Loucy (cell line): Measurements from ENCODE around the gene STT3A.

Experiments
- H2AFZ ChIP-seq: fragments of 200-600 bp; sonication (generic); 2 replicates; pipeline ENCODE4 v1.6.0; 2016; ENCODE audit warnings: antibody characterized with exemption, mild to moderate bottlenecking, low read length, moderate library complexity
- H3F3A ChIP-seq: fragments of 200-600 bp; 2 replicates; pipeline ENCODE4 v1.6.0; 2016; ENCODE audit warnings: antibody characterized with exemption, low read depth, mild to moderate bottlenecking
- H3K27me3 ChIP-seq: fragments of 200-600 bp; sonication (generic); 2 replicates; pipeline ENCODE4 v1.6.1; 2014; ENCODE audit warnings: low read length, mild to moderate bottlenecking; ENCODE audit not compliant: insufficient read depth, poor library complexity, severe bottlenecking
- H3K36me3 ChIP-seq: fragments of 200-600 bp; sonication (generic); 2 replicates; pipeline ENCODE4 v1.6.1; 2016; ENCODE audit warnings: low read length; ENCODE audit not compliant: insufficient read depth
- H3K4me1 ChIP-seq: fragments of 200-600 bp; sonication (generic); 2 replicates; pipeline ENCODE4 v1.5.1; 2014; ENCODE audit warnings: low read length, mild to moderate bottlenecking; ENCODE audit not compliant: insufficient read depth, poor library complexity, severe bottlenecking
- H3K4me2 ChIP-seq: fragments of 200-600 bp; sonication (generic); 2 replicates; pipeline ENCODE4 v1.6.0; 2014; ENCODE audit warnings: antibody characterized with exemption, low read length, low read depth, mild to moderate bottlenecking; ENCODE audit not compliant: poor library complexity, severe bottlenecking
- H3K4me3 ChIP-seq: fragments of 200-600 bp; sonication (generic); 2 replicates; pipeline ENCODE4 v1.5.1; 2014; ENCODE audit warnings: low read length, mild to moderate bottlenecking, mixed read lengths; ENCODE audit not compliant: poor library complexity, severe bottlenecking
- H3K79me2 ChIP-seq: fragments of 200-600 bp; sonication (generic); 2 replicates; pipeline ENCODE4 v1.6.1; 2014; ENCODE audit warnings: low read length; ENCODE audit not compliant: insufficient read depth
- H3K9ac ChIP-seq: fragments of 200-600 bp; sonication (generic); 2 replicates; pipeline ENCODE4 v1.6.0; 2014; ENCODE audit warnings: mild to moderate bottlenecking, low read depth, low read length, moderate library complexity; ENCODE audit not compliant: poor library complexity, severe bottlenecking
- H3K9me2 ChIP-seq: fragments of 200-600 bp; sonication (generic); replicated peaks from 2 replicates; pipeline ENCODE4 v1.6.1; 2016; ENCODE audit warnings: low read depth, low read length, mixed read lengths
- H3K9me3 ChIP-seq: fragments of 200-600 bp; sonication (generic); 2 replicates; pipeline ENCODE4 v1.6.1; 2014; ENCODE audit warnings: mild to moderate bottlenecking, antibody characterized with exemption, low read length, low read depth; ENCODE audit not compliant: insufficient read depth
- H4K20me1 ChIP-seq: fragments of 200-600 bp; sonication (generic); 2 replicates; pipeline ENCODE4 v1.6.0; 2014; ENCODE audit warnings: antibody characterized with exemption, low read length, mild to moderate bottlenecking; ENCODE audit not compliant: insufficient read depth, poor library complexity, severe bottlenecking
- EZH2phosphoT487 ChIP-seq: fragments of 200-600 bp; IDR thresholded peaks from 2 replicates; pipeline ENCODE4 v1.6.1; 2018; ENCODE audit warnings: antibody characterized with exemption, mild to moderate bottlenecking, moderate library complexity, borderline replicate concordance
- TF ChIP-seq, protein P1 (sequence below): fragments of 200-600 bp; sonication (generic); conservative IDR thresholded peaks from 2 replicates; pipeline ENCODE4 v1.5.1; 2014; ENCODE audit warnings: mild to moderate bottlenecking, antibody characterized with exemption, low read length

STT3A gene

DNA sequence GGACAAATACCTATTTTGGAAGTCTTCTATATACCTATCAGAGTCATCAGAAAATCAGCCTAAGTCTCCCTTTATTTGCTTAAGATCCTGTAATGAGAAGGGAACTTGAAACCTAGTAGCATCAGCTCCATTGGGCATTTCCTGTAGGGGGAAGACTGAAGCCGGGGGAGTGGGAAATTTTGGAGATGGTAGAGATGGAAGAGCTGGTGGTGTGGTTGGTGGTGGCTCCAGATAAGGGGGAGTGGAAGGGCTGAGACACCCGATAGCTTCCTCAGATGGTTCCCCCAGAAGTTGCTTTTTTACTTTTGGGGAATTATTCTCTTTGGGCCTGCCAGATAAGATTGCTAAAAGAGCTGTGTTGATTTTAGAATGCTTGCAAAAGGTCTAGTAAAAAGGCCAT lies 39.7 kb upstream of the STT3A start:
- no peak overlapping the region for H3K9ac ChIP-seq
- no peaks in the 10 kb centered on the region for H3F3A ChIP-seq
- TF ChIP-seq, protein P1, sequence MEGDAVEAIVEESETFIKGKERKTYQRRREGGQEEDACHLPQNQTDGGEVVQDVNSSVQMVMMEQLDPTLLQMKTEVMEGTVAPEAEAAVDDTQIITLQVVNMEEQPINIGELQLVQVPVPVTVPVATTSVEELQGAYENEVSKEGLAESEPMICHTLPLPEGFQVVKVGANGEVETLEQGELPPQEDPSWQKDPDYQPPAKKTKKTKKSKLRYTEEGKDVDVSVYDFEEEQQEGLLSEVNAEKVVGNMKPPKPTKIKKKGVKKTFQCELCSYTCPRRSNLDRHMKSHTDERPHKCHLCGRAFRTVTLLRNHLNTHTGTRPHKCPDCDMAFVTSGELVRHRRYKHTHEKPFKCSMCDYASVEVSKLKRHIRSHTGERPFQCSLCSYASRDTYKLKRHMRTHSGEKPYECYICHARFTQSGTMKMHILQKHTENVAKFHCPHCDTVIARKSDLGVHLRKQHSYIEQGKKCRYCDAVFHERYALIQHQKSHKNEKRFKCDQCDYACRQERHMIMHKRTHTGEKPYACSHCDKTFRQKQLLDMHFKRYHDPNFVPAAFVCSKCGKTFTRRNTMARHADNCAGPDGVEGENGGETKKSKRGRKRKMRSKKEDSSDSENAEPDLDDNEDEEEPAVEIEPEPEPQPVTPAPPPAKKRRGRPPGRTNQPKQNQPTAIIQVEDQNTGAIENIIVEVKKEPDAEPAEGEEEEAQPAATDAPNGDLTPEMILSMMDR, result no peak
- no peak for TF ChIP-seq EZH2phosphoT487
- H4K20me1 ChIP-seq, result no peaks in the 10 kb centered on the region
- no peaks in the 10 kb centered on the region for H3K36me3 ChIP-seq
- H2AFZ ChIP-seq, result no peak overlapping the region
- H3K9me3 ChIP-seq, result peaks cover 13% of the 10 kb centered on the region; the same call in 1 of the 2 replicates
- H3K27me3 ChIP-seq, result no peaks in the 10 kb centered on the region
- H3K4me1 ChIP-seq, result no peaks in the 10 kb centered on the region
- H3K79me2 ChIP-seq, result no peaks in the 10 kb centered on the region
- no peak overlapping the region for H3K4me2 ChIP-seq
- no peak overlapping the region for H3K4me3 ChIP-seq
- H3K9me2 ChIP-seq, result no peaks in the 10 kb centered on the region

DNA sequence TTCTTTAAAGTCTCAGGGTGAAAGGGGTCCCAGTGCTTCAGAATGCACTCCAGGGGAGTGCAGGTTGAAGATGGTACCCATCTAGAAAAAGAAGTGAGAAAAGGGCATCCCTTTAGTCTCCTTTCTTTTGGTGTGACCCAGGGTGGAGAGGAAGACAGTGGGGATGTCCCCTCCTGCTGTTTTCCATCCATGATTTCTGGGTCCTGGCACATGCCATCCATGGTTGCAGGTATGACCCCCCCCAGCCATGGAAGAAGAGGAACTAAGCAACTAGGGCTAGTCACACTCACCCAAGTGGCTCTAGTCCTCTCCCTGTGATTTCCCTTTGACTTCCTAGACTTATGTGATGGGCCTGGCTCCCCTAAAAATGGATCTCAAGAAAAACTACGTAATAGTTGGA lies 39.3 kb upstream of the STT3A start:
- no peak overlapping the region for H3K4me3 ChIP-seq
- H3K4me1 ChIP-seq, result no peaks in the 10 kb centered on the region
- no peak overlapping the region for H3K9ac ChIP-seq
- no peaks in the 10 kb centered on the region for H3F3A ChIP-seq
- H3K27me3 ChIP-seq, result no peaks in the 10 kb centered on the region
- TF ChIP-seq EZH2phosphoT487, result no peak
- TF ChIP-seq, protein P1, result no peak
- H3K36me3 ChIP-seq, result no peaks in the 10 kb centered on the region
- H4K20me1 ChIP-seq, result no peaks in the 10 kb centered on the region
- H3K9me3 ChIP-seq, result peaks cover 13% of the 10 kb centered on the region; the same call in 1 of the 2 replicates
- no peaks in the 10 kb centered on the region for H3K9me2 ChIP-seq
- no peak overlapping the region for H2AFZ ChIP-seq
- no peak overlapping the region for H3K4me2 ChIP-seq
- H3K79me2 ChIP-seq, result no peaks in the 10 kb centered on the region

DNA sequence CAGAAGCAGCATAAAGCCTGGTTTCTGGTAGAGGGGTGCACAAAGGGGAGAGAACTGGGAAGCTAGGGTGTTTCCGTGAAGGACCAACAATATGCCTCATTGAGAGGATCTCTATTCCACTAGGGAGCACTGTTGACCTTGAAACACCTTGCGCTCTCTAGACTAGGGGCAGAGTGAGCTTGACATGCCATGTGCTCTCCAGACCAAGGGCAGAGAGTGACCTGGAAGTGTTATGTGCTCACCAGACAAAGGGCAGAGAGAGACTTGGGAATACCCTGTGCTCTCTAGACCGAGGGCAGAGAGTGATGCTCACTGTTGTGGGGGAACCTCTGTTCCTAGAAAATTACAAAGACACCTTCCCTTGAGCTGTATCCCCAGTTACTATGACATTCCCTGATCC lies 38.6 kb upstream of the STT3A start:
- Histone ChIP-seq H2AFZ (no peak overlapping the region), H3K4me1 (no peaks in the 10 kb centered on the region), H3K4me2 (no peak overlapping the region), H3F3A (no peaks in the 10 kb centered on the region), H3K9ac (no peak overlapping the region), H3K79me2 (no peaks in the 10 kb centered on the region), H3K36me3 (no peaks in the 10 kb centered on the region), H4K20me1 (no peaks in the 10 kb centered on the region), H3K4me3 (no peak overlapping the region), H3K9me2 (no peaks in the 10 kb centered on the region), H3K9me3 (peaks cover 13% of the 10 kb centered on the region; the same call in 1 of the 2 replicates), H3K27me3 (no peaks in the 10 kb centered on the region)
- TF ChIP-seq, protein P1, result no peak; the same call in 1 of the 2 replicates
- no peak for TF ChIP-seq EZH2phosphoT487
